SH-SY5Y (cell line): Measurements from ENCODE around the gene NHSL1.

ENCODE experiments used
- GATA2 ChIP-seq: IDR thresholded peaks from 2 replicates; pipeline ENCODE4 v1.6.1; 2011; ENCODE audit warnings: mild to moderate bottlenecking, low read depth, low read length
- GATA3 ChIP-seq: IDR thresholded peaks from 2 replicates; pipeline ENCODE4 v1.6.1; 2011; ENCODE audit warnings: low read depth, mild to moderate bottlenecking, low read length, moderate library complexity

DNA sequence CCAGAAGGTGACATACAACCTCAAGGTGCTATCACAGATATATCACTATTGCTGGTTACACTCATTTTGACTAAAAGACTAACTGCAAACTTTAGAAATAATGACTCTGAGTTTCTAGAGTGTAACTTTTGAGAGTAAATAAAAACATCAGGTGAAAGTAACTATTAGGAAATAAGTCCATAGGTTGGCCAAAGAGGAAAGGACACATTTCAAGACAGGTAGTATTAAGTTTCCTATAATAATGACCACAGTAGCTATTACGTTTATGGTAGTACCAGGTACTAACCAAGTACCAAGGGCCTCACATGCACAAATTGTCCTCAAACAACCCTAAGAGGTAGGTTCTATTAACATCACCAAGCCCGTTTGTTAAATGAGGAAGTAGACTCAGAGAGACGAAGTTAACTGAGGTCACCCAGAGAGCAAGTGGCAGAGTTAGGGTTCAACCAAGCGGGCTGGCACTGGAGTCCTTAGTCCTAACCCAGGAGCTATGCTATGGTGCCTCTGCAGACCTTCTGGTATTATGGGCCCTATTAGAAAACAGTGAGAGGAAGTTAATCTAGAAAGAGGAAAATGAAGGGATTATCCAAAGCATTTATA lies 58.4 kb downstream of the NHSL1 start:
- TF ChIP-seq GATA2 (no peak), GATA3 (no peak)
